Keratinocyte (primary cell): Measurements from ENCODE around the gene FER1L5.

Source experiments
- CTCF ChIP-seq, 3 experiments: IDR thresholded peaks in 1 of 3; conservative IDR thresholded peaks in 1 of 3; optimal IDR thresholded peaks in 1 of 3; 2 replicates in 2 of 3; 3 replicates in 1 of 3; pipeline versions ENCODE3 to v1.5.1; 2011; ENCODE audit warnings: low read length in 3 of 3, mild to moderate bottlenecking in 3 of 3, moderate library complexity in 2 of 3, control low read depth in 1 of 3, inconsistent platforms in 1 of 3; ENCODE audit not compliant: insufficient read depth in 2 of 3; ENCODE audit errors: extremely low read depth in 1 of 3
- EZH2 ChIP-seq: IDR thresholded peaks from one replicate; pipeline ENCODE4 v1.6.1; 2012; ENCODE audit warnings: inconsistent platforms, mild to moderate bottlenecking, low read length, moderate library complexity

GRCh38 chr2:96693286-96694200 lies 51.0 kb downstream of the FER1L5 start:
- TF ChIP-seq CTCF (optimal IDR thresholded peaks at IDR 0.05 in 1 of 3, IDR thresholded peaks at IDR 0.05 in 1 of 3, conservative IDR thresholded peaks at IDR 0.05 in 1 of 3; ENCODE audit: extremely low read depth in 1 of 3, insufficient read depth in 2 of 3, low read length in 3 of 3) (no peak), EZH2 (no peak)
